Panc1 (cell line): ENCODE results near the gene TTC24.

Source experiments
- CTCF ChIP-seq: fragments of 450-650 bp; IDR thresholded peaks from 2 replicates; pipeline ENCODE4 v1.5.1; 2017; ENCODE audit warnings: mild to moderate bottlenecking
- POLR2AphosphoS5 ChIP-seq: IDR thresholded peaks from 2 replicates; pipeline ENCODE4 v1.6.1; 2012; ENCODE audit warnings: mild to moderate bottlenecking, low read depth, low read length, moderate library complexity
- REST ChIP-seq, 2 experiments: IDR thresholded peaks; 2 replicates each; pipeline ENCODE4 v1.6.1; 2011 to 2012; ENCODE audit warnings: low read depth in 2 of 2, control low read depth in 1 of 2, low read length in 1 of 2, mild to moderate bottlenecking in 1 of 2, moderate library complexity in 1 of 2; ENCODE audit not compliant: insufficient read depth in 1 of 2
- TCF7L2 ChIP-seq: IDR thresholded peaks from 2 replicates; pipeline ENCODE4 v1.6.1; 2011; ENCODE audit warnings: mild to moderate bottlenecking, low read depth, low read length, inconsistent platforms

- TF ChIP-seq CTCF (no peak), POLR2AphosphoS5 (peak; percentile 80), TCF7L2 (0 out of 2 replicates have a peak, but pooled peaks have one; percentile 20), REST (IDR thresholded peaks at IDR 0.05; ENCODE audit: insufficient read depth in 1 of 2, low read depth in 2 of 2, low read length in 1 of 2) (no peak; a peak in 1 of 4 replicates)
Measured at GRCh38 chr1:156601122-156601830, 21.8 kb downstream of the TTC24 start, which contains the start of gene GPATCH4.
